GM18520 (cell line): ENCODE results near the gene DNASE2.
"Not testable (repeated sequence)": the region's sequence is repeated elsewhere in the genome, so short reads cannot be mapped to it uniquely, and the experiment has no call there.

Experiments
- ATAC-seq: cut with Tn5 transposase; IDR thresholded peaks from one replicate; pipeline ENCODE4 v1.9.1; 2021; ENCODE audit not compliant: unreplicated experiment

DNASE2 gene

GRCh38 chr19:12865746-12866415 lies 15.4 kb downstream of the DNASE2 start:
- ATAC-seq: no peak

- no peak for ATAC-seq
Measured at GRCh38 chr19:12864721-12865715, 16.2 kb downstream of the DNASE2 start.

- ATAC-seq: no peak
Measured at GRCh38 chr19:12864143-12864542, 17.1 kb downstream of the DNASE2 start.

- no peak for ATAC-seq
Measured at GRCh38 chr19:12859546-12859945, 21.7 kb downstream of the DNASE2 start.

GRCh38 chr19:12858041-12858928 lies 23.0 kb downstream of the DNASE2 start:
- ATAC-seq: no peak

- no peak for ATAC-seq
Measured at GRCh38 chr19:12856653-12857052, 24.6 kb downstream of the DNASE2 start.

GRCh38 chr19:12847159-12848139 lies 33.8 kb downstream of the DNASE2 start:
- ATAC-seq: no peak

- ATAC-seq: not testable (repeated sequence)
Measured at GRCh38 chr19:12846613-12847012, 34.6 kb downstream of the DNASE2 start.

- no peak for ATAC-seq
Measured at GRCh38 chr19:12843999-12844732, 37.1 kb downstream of the DNASE2 start.

- ATAC-seq: no peak
Measured at GRCh38 chr19:12843328-12843727, 37.9 kb downstream of the DNASE2 start.

- no peak for ATAC-seq
Measured at GRCh38 chr19:12842511-12842910, 38.7 kb downstream of the DNASE2 start.

- ATAC-seq: no peak
Measured at GRCh38 chr19:12841094-12841493, 40.2 kb downstream of the DNASE2 start.

GRCh38 chr19:12840091-12841079 lies 40.9 kb downstream of the DNASE2 start:
- ATAC-seq: no peak

GRCh38 chr19:12838886-12839756 lies 42.1 kb downstream of the DNASE2 start:
- ATAC-seq: no peak

GRCh38 chr19:12838182-12838885 lies 42.9 kb downstream of the DNASE2 start, which contains the start of gene MAST1:
TSS of gene MAST1 (plus strand) at chr19:12838515. CDS start at chr19:12838573, 58 bp downstream.
- ATAC-seq: no peak

- no peak for ATAC-seq
Measured at GRCh38 chr19:12837225-12837624, 44.0 kb downstream of the DNASE2 start.
